Muscle of leg (tissue), 11 donors: ENCODE measurements around the gene LSM8. TPM values are rescaled to one million over a fixed set of nuclear protein-coding genes. Genes with fewer than 3 reads are reported as not detected.
A peak's percentile ranks its signal among the peaks of the same experiment; 100 is the strongest.

ENCODE experiments used
- DNase-seq: peaks from one replicate; pipeline ENCODE4 v3.0.0; 2013
- H3K27ac ChIP-seq: one replicate; pipeline ENCODE4 v1.5.1; 2013; ENCODE audit warnings: mild to moderate bottlenecking, low read length, control low read depth
- H3K27me3 ChIP-seq: one replicate; pipeline ENCODE4 v1.6.1; 2013; ENCODE audit warnings: low read length; ENCODE audit not compliant: control insufficient read depth, insufficient read depth
- H3K36me3 ChIP-seq: one replicate; pipeline ENCODE4 v1.6.1; 2013; ENCODE audit warnings: low read length; ENCODE audit not compliant: control insufficient read depth, insufficient read depth
- H3K4me1 ChIP-seq: one replicate; pipeline ENCODE4 v1.6.1; 2013; ENCODE audit warnings: low read length; ENCODE audit not compliant: control insufficient read depth, insufficient read depth
- H3K4me3 ChIP-seq: one replicate; pipeline ENCODE4 v1.5.1; 2013; ENCODE audit warnings: low read length, control low read depth
- H3K9me3 ChIP-seq: replicated peaks from 2 replicates; pipeline ENCODE4 v1.6.1; 2013; ENCODE audit warnings: low read depth, low read length; ENCODE audit not compliant: control insufficient read depth
- WGBS: methylation state at CpG from one replicate; pipeline ENCODE4 v1.1.5; 2013; ENCODE audit warnings: missing lambda C conversion rate; ENCODE audit not compliant: insufficient coverage; 5-methylcytosine and 5-hydroxymethylcytosine counted together
- polyA plus RNA-seq, 8 donors: library from polyadenylated mRNA; unstranded; fragments of 120-200 nt; gene quantifications; one replicate each; pipeline versions ENCODE4 v1.2.1 to v1.2.3, GENCODE V29; 2013; ENCODE audit warnings: inconsistent platforms in 1 of 8, low replicate concordance in 1 of 8; ENCODE audit not compliant: insufficient read length in 8 of 8, insufficient read depth in 1 of 8
- total RNA-seq: library from RNA; stranded (reverse); fragments of 120-200 nt; gene quantifications from one replicate; pipeline ENCODE4 v1.2.4, GENCODE V29; 2013

The LSM8 gene
- total and polyA plus RNA-seq, 9 donors: 33.8 to 55.1 (median 38.9) TPM

DNA sequence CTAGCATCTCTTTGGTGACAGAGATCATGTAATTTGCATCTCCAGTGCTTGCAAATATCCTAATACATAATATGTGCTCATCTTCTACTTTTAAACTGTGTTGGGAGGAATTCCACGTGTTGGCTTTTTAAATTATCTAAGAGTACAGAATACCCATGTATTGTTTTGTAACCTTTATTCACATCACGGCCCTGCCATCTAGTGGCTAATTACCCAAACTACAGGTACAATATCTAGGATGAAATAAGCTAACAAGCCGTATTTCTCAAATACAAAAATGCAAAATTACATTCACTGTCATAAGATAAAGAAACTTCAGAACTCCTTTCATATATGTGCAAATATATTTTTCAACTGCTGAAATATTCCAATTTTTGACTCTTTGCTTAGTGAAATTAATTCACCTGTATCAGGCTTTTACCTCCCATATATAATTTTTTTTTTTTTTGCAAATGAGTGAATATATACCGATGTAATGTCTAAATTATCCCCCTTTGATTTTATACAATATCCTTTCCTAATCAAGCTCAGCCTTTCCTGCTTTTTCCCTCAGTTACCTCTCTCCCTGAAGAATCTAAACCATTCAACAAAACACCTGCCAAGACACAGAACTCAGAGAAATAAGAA, 30.3 kb upstream of the LSM8 start:
- H3K27me3 ChIP-seq: no peaks in the 10 kb centered on the region
- no peak overlapping the region for H3K27ac ChIP-seq
- H3K4me1 ChIP-seq: no peaks in the 10 kb centered on the region
- no peaks in the 10 kb centered on the region for H3K36me3 ChIP-seq
- peak; percentile 12 for DNase-seq
- H3K4me3 ChIP-seq: no peak overlapping the region
- H3K9me3 ChIP-seq: peaks cover 3% of the 10 kb centered on the region
- no CpG with 5 or more reads among the region's 4 CpGs for WGBS

- Histone ChIP-seq H3K27ac (no peak overlapping the region), H3K4me3 (no peak overlapping the region), H3K27me3 (no peaks in the 10 kb centered on the region), H3K9me3 (peaks cover 3% of the 10 kb centered on the region), H3K36me3 (no peaks in the 10 kb centered on the region), H3K4me1 (no peaks in the 10 kb centered on the region)
- DNase-seq: no peak
Measured at GRCh38 chr7:118158766-118159165, 25.2 kb upstream of the LSM8 start.

GRCh38 chr7:118169146-118169545, 14.8 kb upstream of the LSM8 start:
- no peaks in the 10 kb centered on the region for H3K4me1 ChIP-seq
- H3K9me3 ChIP-seq: no peaks in the 10 kb centered on the region
- H3K27me3 ChIP-seq: no peaks in the 10 kb centered on the region
- no peaks in the 10 kb centered on the region for H3K36me3 ChIP-seq
- WGBS: 38% methylated on average over 2 of the region's 4 CpGs
- no peak overlapping the region for H3K4me3 ChIP-seq
- H3K27ac ChIP-seq: no peak overlapping the region
- peak; percentile 32 for DNase-seq

DNA sequence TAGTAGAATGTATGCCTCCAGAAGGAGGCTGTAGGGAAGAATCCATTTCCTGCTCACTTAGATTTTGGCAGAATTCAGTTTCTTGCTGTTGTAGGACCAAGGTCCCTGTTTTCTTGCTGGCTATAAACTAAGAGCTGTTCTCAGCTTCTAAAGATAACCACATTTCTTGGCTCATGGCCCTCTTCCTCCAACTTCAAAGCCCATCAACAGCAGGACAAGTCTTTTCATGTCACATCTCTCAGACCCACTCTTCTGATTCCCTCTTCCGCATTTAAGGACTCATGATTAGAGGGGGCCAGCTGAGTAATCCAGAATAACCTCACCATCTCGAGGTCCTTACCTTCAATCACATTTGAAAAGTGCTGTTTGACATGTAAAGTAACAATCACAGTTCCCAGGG, 8.2 kb upstream of the LSM8 start:
- no peaks in the 10 kb centered on the region for H3K36me3 ChIP-seq
- no peaks in the 10 kb centered on the region for H3K9me3 ChIP-seq
- no peak overlapping the region for H3K27ac ChIP-seq
- peak; percentile 8 for DNase-seq
- no peaks in the 10 kb centered on the region for H3K4me1 ChIP-seq
- no peak overlapping the region for H3K4me3 ChIP-seq
- no peaks in the 10 kb centered on the region for H3K27me3 ChIP-seq
- WGBS: no CpG with 5 or more reads among the region's 2 CpGs

DNA sequence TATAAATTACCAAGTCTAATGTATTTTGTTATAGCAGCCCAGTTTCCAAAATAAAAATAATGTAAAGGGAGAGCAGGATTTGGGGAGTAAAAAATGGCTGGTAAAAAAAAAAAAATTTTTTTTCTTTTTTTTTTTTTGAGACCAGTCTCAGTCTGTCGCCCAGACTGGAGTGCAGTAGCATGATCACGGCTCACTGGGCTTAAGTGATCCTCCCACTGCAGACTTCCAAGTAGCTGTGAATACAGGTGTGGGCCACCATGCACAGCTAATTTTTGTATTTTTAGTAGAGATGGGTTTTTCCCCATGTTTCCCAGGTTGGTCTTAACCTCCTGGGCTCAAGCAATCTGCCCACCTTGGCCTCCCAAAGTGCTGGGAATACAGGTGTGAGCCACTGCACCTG, 4.8 kb upstream of the LSM8 start:
- Histone ChIP-seq H3K9me3 (no peaks in the 10 kb centered on the region), H3K27me3 (no peaks in the 10 kb centered on the region), H3K27ac (no peak overlapping the region), H3K36me3 (no peaks in the 10 kb centered on the region), H3K4me1 (no peaks in the 10 kb centered on the region), H3K4me3 (no peak overlapping the region)
- WGBS: no CpG with 5 or more reads among the region's 2 CpGs
- no peak for DNase-seq

DNA sequence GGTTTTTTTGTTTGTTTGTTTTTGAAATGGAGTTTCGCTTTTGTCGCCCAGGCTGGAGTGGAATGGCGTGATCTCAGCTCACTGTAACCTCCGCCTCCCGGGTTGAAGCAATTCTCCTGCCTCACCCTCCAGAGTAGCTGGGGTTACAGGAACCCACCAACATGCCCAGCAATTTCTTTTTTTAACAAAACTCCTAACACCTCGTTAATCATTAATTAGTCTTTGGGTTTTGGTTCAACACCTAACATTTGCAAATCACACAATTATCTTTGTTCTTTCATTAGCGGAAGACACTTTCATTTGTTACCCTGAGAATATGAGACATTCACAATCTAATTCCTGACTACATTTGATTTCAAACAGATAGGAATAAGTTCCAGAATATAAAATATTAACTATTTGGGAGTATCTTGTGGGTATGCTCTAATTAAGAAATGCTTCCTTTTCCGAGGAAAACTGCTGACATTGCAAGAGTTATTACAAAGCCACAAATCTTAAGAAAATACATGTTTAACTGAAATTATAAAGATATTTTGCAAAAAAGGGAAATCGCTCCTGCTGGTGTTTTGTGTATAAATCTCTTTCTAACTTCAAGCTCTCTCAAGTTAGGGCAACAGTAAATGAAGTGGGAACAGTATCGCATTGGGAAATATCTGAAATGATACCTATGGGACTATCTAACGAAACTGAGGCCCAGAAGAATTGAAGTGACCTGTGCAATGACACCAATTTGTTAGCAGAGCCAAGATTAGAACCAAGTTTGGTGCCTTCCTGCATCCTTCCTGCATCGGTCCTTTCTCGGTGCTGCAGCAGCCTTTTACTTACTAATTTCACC, 1.2 kb upstream of the LSM8 start:
- peak; percentile 15 for DNase-seq
- 39% methylated on average over 4 of the region's 13 CpGs for WGBS
- H3K27me3 ChIP-seq: no peaks in the 10 kb centered on the region
- H3K4me3 ChIP-seq: peak overlapping the region; percentile 82
- peaks cover 3% of the 10 kb centered on the region for H3K36me3 ChIP-seq
- H3K27ac ChIP-seq: peak overlapping the region; percentile 98
- H3K9me3 ChIP-seq: no peaks in the 10 kb centered on the region
- H3K4me1 ChIP-seq: peaks cover 3% of the 10 kb centered on the region

DNA sequence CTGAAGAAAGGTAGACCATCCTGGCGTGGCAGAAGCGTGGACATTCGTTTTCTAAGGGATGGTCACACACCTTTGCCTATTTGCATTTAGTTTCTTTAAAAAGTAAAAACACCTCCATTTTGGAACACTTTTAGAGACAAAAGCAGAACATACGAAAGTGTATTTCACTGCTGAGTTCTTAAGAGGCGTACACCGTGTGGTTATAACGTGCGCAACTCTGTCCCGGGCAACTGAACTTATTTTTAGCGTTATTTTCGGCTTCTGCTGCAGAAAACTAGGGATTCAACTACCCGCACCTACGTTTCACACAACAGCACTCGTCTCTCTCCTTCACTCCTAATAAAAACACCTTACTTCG, 557 bp upstream of the LSM8 start:
- peak overlapping the region; percentile 82 for H3K4me3 ChIP-seq
- H3K36me3 ChIP-seq: peaks cover 3% of the 10 kb centered on the region
- under 1% methylated on average over 12 of the region's 15 CpGs for WGBS
- no peaks in the 10 kb centered on the region for H3K9me3 ChIP-seq
- H3K27ac ChIP-seq: peak overlapping the region; percentile 98
- no peaks in the 10 kb centered on the region for H3K27me3 ChIP-seq
- no peak for DNase-seq
- H3K4me1 ChIP-seq: peaks cover 3% of the 10 kb centered on the region

DNA sequence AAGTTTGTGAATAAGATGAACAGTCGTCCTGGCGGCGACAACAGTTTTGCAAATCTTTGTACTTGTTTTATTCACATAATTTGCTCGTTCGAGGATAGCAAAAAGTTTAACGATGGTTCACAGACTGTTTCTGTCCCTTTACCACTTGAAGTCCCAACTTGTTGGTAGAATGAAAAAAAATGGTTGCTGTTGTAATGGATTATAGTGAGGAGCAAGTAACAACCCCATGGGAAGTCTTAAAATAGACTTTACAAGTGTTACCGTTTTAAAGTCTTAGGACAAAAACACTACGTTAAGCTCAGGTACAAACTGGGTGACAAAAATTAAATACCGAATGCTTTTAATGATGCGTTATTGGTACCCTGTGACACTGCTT, 589 bp downstream of the LSM8 start:
- Histone ChIP-seq H3K9me3 (no peaks in the 10 kb centered on the region), H3K27ac (peak overlapping the region; percentile 98), H3K36me3 (peaks cover 9% of the 10 kb centered on the region), H3K4me1 (peaks cover 3% of the 10 kb centered on the region), H3K27me3 (no peaks in the 10 kb centered on the region), H3K4me3 (peak overlapping the region; percentile 82)
- peak; percentile 24 for DNase-seq
- WGBS: no CpG with 5 or more reads among the region's 10 CpGs

- Histone ChIP-seq H3K27me3 (no peaks in the 10 kb centered on the region), H3K4me3 (no peak overlapping the region), H3K36me3 (peaks cover 13% of the 10 kb centered on the region), H3K9me3 (no peaks in the 10 kb centered on the region), H3K4me1 (peaks cover 3% of the 10 kb centered on the region), H3K27ac (no peak overlapping the region)
- no CpG with 5 or more reads among the region's 6 CpGs for WGBS
- DNase-seq: no peak
Measured at GRCh38 chr7:118185163-118185860, 1.3 kb downstream of the LSM8 start.

GRCh38 chr7:118186501-118186900, 2.5 kb downstream of the LSM8 start:
- no peak for DNase-seq
- H3K36me3 ChIP-seq: peaks cover 16% of the 10 kb centered on the region

More at GRCh38 chr7:118186501-118186900, 2.5 kb downstream of the LSM8 start:
- no peak overlapping the region for H3K4me3 ChIP-seq
- no peaks in the 10 kb centered on the region for H3K27me3 ChIP-seq
- H3K27ac ChIP-seq: no peak overlapping the region
- H3K4me1 ChIP-seq: peaks cover 3% of the 10 kb centered on the region
- H3K9me3 ChIP-seq: no peaks in the 10 kb centered on the region
